HEK293 (cell line): ENCODE data around the gene OR6A2.

ENCODE experiments used
- BCL11A ChIP-seq: fragments of 450-650 bp; formaldehyde crosslinking; IDR thresholded peaks from 2 replicates; pipeline ENCODE4 v1.5.1; 2016; ENCODE audit warnings: low read depth, missing biosample characterization, missing genetic modification characterization
- CTCF ChIP-seq: fragments of 450-650 bp; formaldehyde crosslinking; IDR thresholded peaks from 2 replicates; pipeline ENCODE4 v1.5.1; 2016; ENCODE audit warnings: missing biosample characterization, missing genetic modification characterization
- GLIS1 ChIP-seq: fragments of 450-650 bp; formaldehyde crosslinking; IDR thresholded peaks from 2 replicates; pipeline ENCODE4 v1.5.1; 2016; ENCODE audit warnings: missing biosample characterization, missing genetic modification characterization
- IKZF3 ChIP-seq: fragments of 450-650 bp; IDR thresholded peaks from 2 replicates; pipeline ENCODE4 v1.5.0; 2018; ENCODE audit warnings: missing biosample characterization, mild to moderate bottlenecking, missing genetic modification characterization, moderate library complexity
- PRDM6 ChIP-seq: fragments of 450-650 bp; formaldehyde crosslinking; IDR thresholded peaks from 2 replicates; pipeline ENCODE4 v1.5.1; 2017; ENCODE audit warnings: missing biosample characterization, missing genetic modification characterization
- REST ChIP-seq: fragments of 450-650 bp; formaldehyde crosslinking; IDR thresholded peaks from 2 replicates; pipeline ENCODE4 v1.5.1; 2016; ENCODE audit warnings: missing biosample characterization, missing genetic modification characterization
- YY1 ChIP-seq: fragments of 450-650 bp; formaldehyde crosslinking; IDR thresholded peaks from 2 replicates; pipeline ENCODE4 v1.5.1; 2018; ENCODE audit warnings: missing biosample characterization, missing genetic modification characterization
- ZBTB8A ChIP-seq: fragments of 450-650 bp; formaldehyde crosslinking; IDR thresholded peaks from 2 replicates; pipeline ENCODE4 v1.5.1; 2016; ENCODE audit warnings: missing biosample characterization, missing genetic modification characterization
- ZFP37 ChIP-seq: fragments of 450-650 bp; formaldehyde crosslinking; IDR thresholded peaks from 2 replicates; pipeline ENCODE4 v1.5.1; 2016; ENCODE audit warnings: missing biosample characterization, missing genetic modification characterization
- ZNF266 ChIP-seq: fragments of 450-650 bp; formaldehyde crosslinking; IDR thresholded peaks from 2 replicates; pipeline ENCODE4 v1.5.1; 2016; ENCODE audit warnings: missing biosample characterization, missing genetic modification characterization, low read depth
- ZNF324 ChIP-seq: fragments of 450-650 bp; formaldehyde crosslinking; IDR thresholded peaks from 2 replicates; pipeline ENCODE4 v1.5.1; 2016; ENCODE audit warnings: missing biosample characterization, missing genetic modification characterization
- ZNF391 ChIP-seq: fragments of 450-650 bp; formaldehyde crosslinking; IDR thresholded peaks from 2 replicates; pipeline ENCODE4 v1.5.1; 2016; ENCODE audit warnings: low read depth, missing biosample characterization, missing genetic modification characterization, borderline replicate concordance
- ZNF530 ChIP-seq: fragments of 450-650 bp; formaldehyde crosslinking; IDR thresholded peaks from 2 replicates; pipeline ENCODE4 v1.5.1; 2016; ENCODE audit warnings: low read depth, missing biosample characterization, missing genetic modification characterization
- ZNF843 ChIP-seq: fragments of 450-650 bp; formaldehyde crosslinking; IDR thresholded peaks from 2 replicates; pipeline ENCODE4 v1.5.1; 2016; ENCODE audit warnings: missing biosample characterization, missing genetic modification characterization

- TF ChIP-seq CTCF, result no peak
- no peak for TF ChIP-seq REST
- TF ChIP-seq ZNF843, result no peak
- no peak for TF ChIP-seq IKZF3
- no peak for TF ChIP-seq ZNF266
- no peak for TF ChIP-seq PRDM6 (tag by site-specific recombination)
- TF ChIP-seq GLIS1 (tag by site-specific recombination), result no peak
- TF ChIP-seq ZNF391 (tag by site-specific recombination), result no peak
- no peak for TF ChIP-seq ZBTB8A (tag by site-specific recombination)
- no peak for TF ChIP-seq YY1
- TF ChIP-seq ZNF530, result no peak
- TF ChIP-seq ZFP37 (tag by site-specific recombination), result no peak
- TF ChIP-seq BCL11A (tag by site-specific recombination), result no peak
- TF ChIP-seq ZNF324 (tag by site-specific recombination), result peak; percentile 62; the same call in 1 of the 2 replicates
These were observed 25.8 kb upstream of the OR6A2 start for GRCh38 chr11:6825231-6825744.
